Ovary (tissue), 9 donors: ENCODE results near the gene ELMO2. TPM values are rescaled to one million over a fixed set of nuclear protein-coding genes. Genes with fewer than 3 reads are reported as not detected.

Source experiments
- DNase-seq, 5 donors: peaks; one replicate each; pipeline ENCODE4 v3.0.0-alpha.2; 2019 to 2020
- H3K27ac ChIP-seq, 2 donors: fragments of 200-600 bp; one replicate each; pipeline versions ENCODE4 v1.5.1 to v1.8.0; 2019 to 2022
- H3K27me3 ChIP-seq: fragments of 200-600 bp; one replicate; pipeline ENCODE4 v1.8.0; 2022
- H3K36me3 ChIP-seq: fragments of 200-600 bp; sonication (generic); one replicate; pipeline ENCODE4 v1.5.1; 2019
- H3K4me1 ChIP-seq: one replicate; pipeline ENCODE4 v1.8.1; 2013; ENCODE audit warnings: mild to moderate bottlenecking, moderate library complexity; ENCODE audit not compliant: insufficient read depth
- H3K4me3 ChIP-seq: fragments of 200-600 bp; sonication (generic); one replicate; pipeline ENCODE4 v1.5.1; 2017
- H3K9me3 ChIP-seq, 2 donors: fragments of 200-600 bp in 1 of 2; sonication (generic) in 1 of 2; one replicate each; pipeline versions ENCODE4 v1.5.1 to v1.8.1; 2013 to 2019; ENCODE audit warnings: mild to moderate bottlenecking in 1 of 2, moderate library complexity in 1 of 2
- CTCF ChIP-seq, 3 donors: fragments of 450-650 bp in 2 of 3; fragments of 200-600 bp in 1 of 3; IDR thresholded peaks; one replicate each; pipeline versions ENCODE4 v1.5.1 to v1.8.0; 2016 to 2022; ENCODE audit warnings: antibody characterized with exemption in 3 of 3, mild to moderate bottlenecking in 1 of 3
- EP300 ChIP-seq: sonication (generic); formaldehyde crosslinking; IDR thresholded peaks from one replicate; pipeline ENCODE4 v1.6.1; 2017; ENCODE audit warnings: antibody characterized with exemption
- POLR2A ChIP-seq: fragments of 450-650 bp; IDR thresholded peaks from one replicate; pipeline ENCODE4 v1.6.1; 2017; ENCODE audit warnings: antibody characterized with exemption, mild to moderate bottlenecking, moderate library complexity
- WGBS, 3 donors: extraction: QIAGEN DNeasy Blood & Tissue Kit in 1 of 3; methylation state at CpG; one replicate each; pipeline versions ENCODE4 v1.1.5 to v1.1.7; 2013 to 2017; 5-methylcytosine and 5-hydroxymethylcytosine counted together
- intact Hi-C, 4 donors: fragments of 100-400 bp; cut with DNase I; formaldehyde crosslinking; loops; one replicate each; pipeline versions ENCODE4 v1.11.0 to v1.15.1; 2022 to 2023
- polyA plus RNA-seq, 2 donors: library from polyadenylated mRNA; stranded (reverse); fragments of 200-250 nt in 1 of 2; fragments of 350-450 nt in 1 of 2; fragmentation: Illumina TruSeq in 1 of 2; extraction: RNeasy Lipid Tissue Mini Kit (QIAGEN cat#74804) in 1 of 2; gene quantifications; one replicate each; pipeline ENCODE4 v1.2.3, GENCODE V29; 2013 to 2014
- total RNA-seq, 7 donors: library from RNA; depleted of rRNA in 2 of 7; stranded (reverse); fragments of >200 nt in 2 of 7; fragmentation: NEBNext Ultra II Directional in 3 of 7; extraction: Animal tissue kit (Norgen Biotek cat#: 25700) in 3 of 7; gene quantifications; one replicate each; pipeline versions ENCODE4 v1.1.0 to v1.2.4, GENCODE V29; 2016 to 2023
- donor health status: DM: no; HTN: no; CAD: no; lungs with moderate emphysema.
- donor health status: DM: no; HTN: no; CAD: no.
- donor health status: Bipolar disorder and iron deficiency.
- donor health status: DM: yes; HTN: yes; CAD: no.
- donor health status: DM: no; HTN: no; CAD: no.
- donor health status: DM: yes; HTN: yes; CAD: no.

The ELMO2 gene
- total and polyA plus RNA-seq, 9 donors = 19.1 to 57.6 (median 41.0) TPM

GRCh38 chr20:46399401-46399800 is 7.0 kb downstream of the ELMO2 start:
- H3K4me3 ChIP-seq = no peak overlapping the region
- DNase-seq = no peak
- H3K9me3 ChIP-seq = no peaks in the 10 kb centered on the region
- TF ChIP-seq CTCF (IDR thresholded peaks at IDR 0.05) = no peak
- no peak for TF ChIP-seq POLR2A
- no peak for TF ChIP-seq EP300
- WGBS, 3 donors = 69 to 74% (median 74%) methylated on average over 3 of the region's 3 CpGs
- H3K27me3 ChIP-seq = no peaks in the 10 kb centered on the region
- intact Hi-C loops = no loop called here
- H3K27ac ChIP-seq = no peak overlapping the region
- H3K4me1 ChIP-seq = peaks cover 20% of the 10 kb centered on the region
- H3K36me3 ChIP-seq = no peaks in the 10 kb centered on the region

GRCh38 chr20:46398963-46399362 is 7.5 kb downstream of the ELMO2 start:
- WGBS, 3 donors = 81 to 86% (median 84%) methylated on average over 3 of the region's 3 CpGs
- intact Hi-C loops = no loop called here
- H3K4me1 ChIP-seq = peaks cover 20% of the 10 kb centered on the region
- H3K27ac ChIP-seq = no peak overlapping the region
- DNase-seq = no peak
- no peaks in the 10 kb centered on the region for H3K36me3 ChIP-seq
- no peaks in the 10 kb centered on the region for H3K9me3 ChIP-seq
- TF ChIP-seq EP300 (no peak), CTCF (IDR thresholded peaks at IDR 0.05) (no peak)
- H3K27me3 ChIP-seq = no peaks in the 10 kb centered on the region
- no peak overlapping the region for H3K4me3 ChIP-seq

GRCh38 chr20:46396052-46396740 is 10.2 kb downstream of the ELMO2 start:
- no peak overlapping the region for H3K27ac ChIP-seq
- peaks cover 18% of the 10 kb centered on the region for H3K4me1 ChIP-seq
- WGBS, 3 donors = 63 to 66% (median 65%) methylated on average over 7 of the region's 7 CpGs
- no peaks in the 10 kb centered on the region for H3K9me3 ChIP-seq
- no peaks in the 10 kb centered on the region for H3K27me3 ChIP-seq
- H3K4me3 ChIP-seq = no peak overlapping the region
- intact Hi-C loops = no loop called here
- DNase-seq = no peak
- no peak for TF ChIP-seq CTCF (IDR thresholded peaks at IDR 0.05)
- TF ChIP-seq POLR2A = no peak
- H3K36me3 ChIP-seq = no peaks in the 10 kb centered on the region

- peaks cover 16% of the 10 kb centered on the region for H3K4me1 ChIP-seq
- no peaks in the 10 kb centered on the region for H3K27me3 ChIP-seq
- intact Hi-C loops = no loop called here
- TF ChIP-seq EP300 = no peak
- TF ChIP-seq CTCF (IDR thresholded peaks at IDR 0.05) = no peak
- TF ChIP-seq POLR2A = no peak
- no peak for DNase-seq
- WGBS, 3 donors = 43 to 47% (median 44%) methylated on average over 11 of the region's 11 CpGs
- no peak overlapping the region for H3K27ac ChIP-seq
- no peaks in the 10 kb centered on the region for H3K36me3 ChIP-seq
- H3K4me3 ChIP-seq = no peak overlapping the region
- no peaks in the 10 kb centered on the region for H3K9me3 ChIP-seq
Measured at GRCh38 chr20:46394872-46395760, 11.3 kb downstream of the ELMO2 start.
